K562 (cell line): ENCODE measurements around the gene TOR1AIP1. TPM values are rescaled to one million over a fixed set of nuclear protein-coding genes. Genes with fewer than 3 reads are reported as not detected.

ENCODE experiments used
- ARHGAP35 ChIP-seq: fragments of 450-650 bp; IDR thresholded peaks from 2 replicates; pipeline ENCODE4 v1.6.1; 2018; ENCODE audit not compliant: partially characterized antibody
- CGGBP1 ChIP-seq: fragments of 250-450 bp; sonication (Bioruptor Pico); IDR thresholded peaks from 2 replicates; pipeline ENCODE4 v1.9.0; 2021; ENCODE audit warnings: mild to moderate bottlenecking
- ETV6 ChIP-seq, 3 experiments: fragments of 150-350 bp in 1 of 3; sonication (generic) in 1 of 3; formaldehyde crosslinking in 1 of 3; IDR thresholded peaks; 2 replicates each; pipeline versions ENCODE4 v1.6.1 to v1.8.0; 2014 to 2022; ENCODE audit warnings: borderline replicate concordance in 2 of 3, low read depth in 2 of 3, antibody characterized with exemption in 1 of 3, low read length in 1 of 3, mild to moderate bottlenecking in 1 of 3, missing genetic modification reagents in 1 of 3
- FOXP1 ChIP-seq: sonication (generic); formaldehyde crosslinking; IDR thresholded peaks from 2 replicates; pipeline ENCODE4 v1.8.0; 2022; ENCODE audit warnings: mild to moderate bottlenecking, missing genetic modification reagents
- FUS ChIP-seq: fragments of 200-400 bp; formaldehyde crosslinking; optimal IDR thresholded peaks from 2 replicates; pipeline ENCODE3; 2017; ENCODE audit warnings: low read depth, low read length
- HNRNPH1 ChIP-seq: fragments of 200-400 bp; formaldehyde crosslinking; optimal IDR thresholded peaks from 2 replicates; pipeline ENCODE3; 2017; ENCODE audit warnings: low read depth, mild to moderate bottlenecking, low read length, moderate library complexity
- HOMEZ ChIP-seq: fragments of 250-450 bp; sonication (Bioruptor Pico); IDR thresholded peaks from 2 replicates; pipeline ENCODE4 v1.4.0; 2020; ENCODE audit warnings: mild to moderate bottlenecking, moderate library complexity
- ILK ChIP-seq: fragments of 450-650 bp; IDR thresholded peaks from 2 replicates; pipeline ENCODE4 v1.6.1; 2016; ENCODE audit warnings: missing genetic modification characterization, low read depth, mild to moderate bottlenecking, missing compliant biosample characterization, moderate library complexity, borderline replicate concordance
- JUND ChIP-seq, 2 experiments: IDR thresholded peaks; 2 replicates in 1 of 2; 3 replicates in 1 of 2; pipeline ENCODE4 v1.6.1; 2011; ENCODE audit warnings: borderline replicate concordance in 2 of 2, low read depth in 2 of 2, low read length in 2 of 2, improper control_type of control experiment in 1 of 2, missing biosample characterization in 1 of 2, missing genetic modification characterization in 1 of 2, missing genetic modification reagents in 1 of 2
- KAT8 ChIP-seq: fragments of 450-650 bp; IDR thresholded peaks from 2 replicates; pipeline ENCODE4 v1.6.1; 2016; ENCODE audit warnings: low read depth, mild to moderate bottlenecking
- MXI1 ChIP-seq: IDR thresholded peaks from 2 replicates; pipeline ENCODE4 v1.6.1; 2011; ENCODE audit warnings: low read depth, mild to moderate bottlenecking, improper control_type of control experiment, low read length
- POLR2AphosphoS2 ChIP-seq: IDR thresholded peaks from 2 replicates; pipeline ENCODE4 v1.6.1; 2012; ENCODE audit warnings: low read length, improper control_type of control experiment
- RB1 ChIP-seq: fragments of 450-650 bp; IDR thresholded peaks from 2 replicates; pipeline ENCODE4 v1.6.1; 2017; ENCODE audit warnings: low read depth, mild to moderate bottlenecking
- SMC3 ChIP-seq: conservative IDR thresholded peaks from 2 replicates; pipeline ENCODE4 v1.6.1; 2011; ENCODE audit warnings: low read depth, low read length, improper control_type of control experiment; ENCODE audit not compliant: insufficient read depth
- STAT6 ChIP-seq: sonication (generic); formaldehyde crosslinking; IDR thresholded peaks from 2 replicates; pipeline ENCODE4 v1.8.1; 2023; ENCODE audit warnings: mild to moderate bottlenecking, missing genetic modification reagents
- TAF1 ChIP-seq: IDR thresholded peaks from 2 replicates; pipeline ENCODE4 v1.6.1; 2011; ENCODE audit warnings: mild to moderate bottlenecking, low read length, moderate library complexity; ENCODE audit not compliant: insufficient read depth, control insufficient read depth, severe bottlenecking; ENCODE audit errors: extremely low read depth
- U2AF2 ChIP-seq: fragments of 200-400 bp; formaldehyde crosslinking; optimal IDR thresholded peaks from 2 replicates; pipeline ENCODE3; 2017; ENCODE audit warnings: low read depth, mild to moderate bottlenecking, low read length
- ZBTB1 ChIP-seq: sonication (generic); formaldehyde crosslinking; IDR thresholded peaks from 2 replicates; pipeline ENCODE4 v1.8.1; 2023; ENCODE audit warnings: missing genetic modification reagents, low read depth, mild to moderate bottlenecking, borderline replicate concordance
- ZC3H4 ChIP-seq: sonication (generic); formaldehyde crosslinking; IDR thresholded peaks from 2 replicates; pipeline ENCODE4 v1.9.0; 2021; ENCODE audit warnings: missing genetic modification reagents, borderline replicate concordance
- ZNF121 ChIP-seq: sonication (generic); formaldehyde crosslinking; conservative IDR thresholded peaks from 2 replicates; pipeline ENCODE4 v1.8.0; 2022; ENCODE audit warnings: missing genetic modification reagents
- ZNF184 ChIP-seq: sonication (generic); formaldehyde crosslinking; IDR thresholded peaks from 2 replicates; pipeline ENCODE4 v1.5.0; 2020; ENCODE audit warnings: missing genetic modification reagents
- ZNF24 ChIP-seq: fragments of 450-650 bp; IDR thresholded peaks from 2 replicates; pipeline ENCODE4 v1.6.1; 2016
- ZNF408 ChIP-seq: fragments of 250-450 bp; sonication (Bioruptor Pico); IDR thresholded peaks from 2 replicates; pipeline ENCODE4 v1.4.0; 2020; ENCODE audit warnings: low read depth, mild to moderate bottlenecking, moderate library complexity
- polyA plus RNA-seq, 8 experiments: library from polyadenylated mRNA; depleted of rRNA in 4 of 8; stranded (reverse) in 5 of 8; unstranded in 3 of 8; fragments of >200 nt; fragmentation: Nextera tagmentation in 2 of 8; fragmentation: Illumina TruSeq in 1 of 8; extraction: Ambion mirVana in 2 of 8; extraction: Trizol in 1 of 8; gene quantifications; 2 replicates each; pipeline versions ENCODE4 v1.2.1 to v1.2.3, GENCODE V29; 2011 to 2014; ENCODE audit warnings: inconsistent platforms in 1 of 8, missing spikeins in 1 of 8
- total RNA-seq, 7 experiments: library from RNA; depleted of rRNA in 6 of 7; stranded (reverse); fragments of >200 nt in 6 of 7; fragmentation: Illumina TruSeq in 2 of 7; extraction: Trizol in 2 of 7; gene quantifications; 2 replicates each; pipeline versions ENCODE4 v1.2.1 to v1.2.3, GENCODE V29; 2011 to 2021; ENCODE audit warnings: low replicate concordance in 1 of 7

Gene TOR1AIP1
- total and polyA plus RNA-seq, 9 of the 15 experiments (the other 6 are each of a cell fraction or from before 2014, with no cell fraction given), result 18.1 to 46.9 (median 35.5) TPM

- TF ChIP-seq ARHGAP35, result no peak
- peak; percentile 80; the same call in 1 of the 2 replicates for TF ChIP-seq HOMEZ
- TF ChIP-seq KAT8, result 0 out of 2 replicates have a peak, but pooled peaks have one; percentile 24
- TF ChIP-seq ZNF121 (CRISPR knock-in tag), result no peak
- TF ChIP-seq SMC3, result no peak; the same call in 1 of the 2 replicates
- no peak for TF ChIP-seq ZNF408 (CRISPR knock-in tag)
- no peak for TF ChIP-seq U2AF2
- peak; percentile 81 for TF ChIP-seq JUND (IDR thresholded peaks at IDR 0.05; ENCODE audit: borderline replicate concordance, low read depth, low read length)
- TF ChIP-seq JUND (tag; IDR thresholded peaks at IDR 0.05; ENCODE audit: borderline replicate concordance, low read depth, low read length), result peak; percentile 16; the same call in 1 of the 3 replicates
- TF ChIP-seq TAF1, result peak; percentile 99
- no peak for TF ChIP-seq ZNF184
- TF ChIP-seq ZC3H4 (CRISPR knock-in tag), result peak; percentile 14; the same call in 1 of the 2 replicates
- TF ChIP-seq RB1, result peak; percentile 97
- TF ChIP-seq FUS, result no peak
- peak; percentile 52 to 64; a peak in 1 of 4 replicates for TF ChIP-seq ETV6 (IDR thresholded peaks at IDR 0.05; ENCODE audit: borderline replicate concordance in 1 of 2, low read depth in 2 of 2, low read length in 1 of 2)
- TF ChIP-seq ETV6 (CRISPR knock-in tag; IDR thresholded peaks at IDR 0.05; ENCODE audit: borderline replicate concordance), result 0 out of 2 replicates have a peak, but pooled peaks have one; percentile 72
- peak; percentile 78 for TF ChIP-seq ZBTB1
- TF ChIP-seq POLR2AphosphoS2, result no peak
- peak; percentile 63; the same call in 1 of the 2 replicates for TF ChIP-seq MXI1
- TF ChIP-seq HNRNPH1, result no peak
- TF ChIP-seq FOXP1 (CRISPR knock-in tag), result peak; percentile 91
- TF ChIP-seq STAT6 (CRISPR knock-in tag), result peak; percentile 5
- TF ChIP-seq CGGBP1 (CRISPR knock-in tag), result peak; percentile 90
- peak; percentile 77 for TF ChIP-seq ZNF24
- no peak for TF ChIP-seq ILK (tag)
These were observed at the start of gene TOR1AIP1 (continued) for GRCh38 chr1:179882253-179883039.
